DOHH2 (cell line): Measurements from ENCODE around the gene PHAF1.
A peak's percentile ranks its signal among the peaks of the same experiment; 100 is the strongest.

Source experiments
- H3F3A ChIP-seq: fragments of 200-600 bp; sonication (generic), shearing (Covaris generic); 2 replicates; pipeline ENCODE4 v1.6.0; 2016; ENCODE audit warnings: antibody characterized with exemption, mild to moderate bottlenecking; ENCODE audit not compliant: control insufficient read depth, insufficient read depth
- H3K27ac ChIP-seq: fragments of 200-600 bp; sonication (generic); 2 replicates; pipeline ENCODE4 v1.5.1; 2014; ENCODE audit warnings: low read depth, mild to moderate bottlenecking, low read length, moderate library complexity
- H3K27me3 ChIP-seq: fragments of 200-600 bp; sonication (generic); 2 replicates; pipeline ENCODE4 v1.6.1; 2014; ENCODE audit warnings: mild to moderate bottlenecking, low read length, mixed read lengths; ENCODE audit not compliant: control insufficient read depth
- H3K36me3 ChIP-seq: fragments of 200-600 bp; sonication (generic); 2 replicates; pipeline ENCODE4 v1.6.1; 2014; ENCODE audit warnings: mild to moderate bottlenecking, low read length, moderate library complexity, mixed read lengths; ENCODE audit not compliant: control insufficient read depth
- H3K4me1 ChIP-seq: fragments of 200-600 bp; sonication (generic); 2 replicates; pipeline ENCODE4 v1.6.1; 2014; ENCODE audit warnings: mild to moderate bottlenecking, low read length, mixed read lengths; ENCODE audit not compliant: control insufficient read depth
- H3K4me2 ChIP-seq: fragments of 200-600 bp; sonication (generic); 2 replicates; pipeline ENCODE4 v1.6.0; 2014; ENCODE audit warnings: mild to moderate bottlenecking, low read length, moderate library complexity
- H3K4me3 ChIP-seq: fragments of 200-600 bp; sonication (generic); 2 replicates; pipeline ENCODE4 v1.5.1; 2014; ENCODE audit warnings: mild to moderate bottlenecking, low read length, mixed read lengths
- H3K79me2 ChIP-seq: fragments of 200-600 bp; sonication (generic); 2 replicates; pipeline ENCODE4 v1.6.1; 2014; ENCODE audit warnings: mild to moderate bottlenecking, low read length, mixed read lengths; ENCODE audit not compliant: control insufficient read depth
- H3K9me2 ChIP-seq: fragments of 200-600 bp; sonication (generic); replicated peaks from 2 replicates; pipeline ENCODE4 v1.6.1; 2014; ENCODE audit warnings: mild to moderate bottlenecking, low read length, mixed read lengths; ENCODE audit not compliant: control insufficient read depth
- H3K9me3 ChIP-seq: fragments of 200-600 bp; sonication (generic); 2 replicates; pipeline ENCODE4 v1.6.1; 2014; ENCODE audit warnings: antibody characterized with exemption, low read length, mixed read lengths; ENCODE audit not compliant: control insufficient read depth, insufficient read depth
- H4K20me1 ChIP-seq: fragments of 200-600 bp; sonication (generic); 2 replicates; pipeline ENCODE4 v1.6.0; 2014; ENCODE audit warnings: low read depth, mild to moderate bottlenecking, antibody characterized with exemption, low read length, moderate library complexity; ENCODE audit not compliant: control insufficient read depth, insufficient read depth
- EZH2phosphoT487 ChIP-seq: fragments of 200-600 bp; sonication (generic); IDR thresholded peaks from 2 replicates; pipeline ENCODE4 v1.6.1; 2017; ENCODE audit warnings: borderline replicate concordance, mild to moderate bottlenecking, antibody characterized with exemption, low read length, moderate library complexity, mixed read lengths
- TF ChIP-seq, protein P1 (sequence below): fragments of 200-600 bp; sonication (generic); IDR thresholded peaks from one replicate; pipeline ENCODE4 v1.5.1; 2014; ENCODE audit warnings: antibody characterized with exemption, mild to moderate bottlenecking, low read depth, low read length; ENCODE audit not compliant: poor library complexity, severe bottlenecking

Gene PHAF1

DNA sequence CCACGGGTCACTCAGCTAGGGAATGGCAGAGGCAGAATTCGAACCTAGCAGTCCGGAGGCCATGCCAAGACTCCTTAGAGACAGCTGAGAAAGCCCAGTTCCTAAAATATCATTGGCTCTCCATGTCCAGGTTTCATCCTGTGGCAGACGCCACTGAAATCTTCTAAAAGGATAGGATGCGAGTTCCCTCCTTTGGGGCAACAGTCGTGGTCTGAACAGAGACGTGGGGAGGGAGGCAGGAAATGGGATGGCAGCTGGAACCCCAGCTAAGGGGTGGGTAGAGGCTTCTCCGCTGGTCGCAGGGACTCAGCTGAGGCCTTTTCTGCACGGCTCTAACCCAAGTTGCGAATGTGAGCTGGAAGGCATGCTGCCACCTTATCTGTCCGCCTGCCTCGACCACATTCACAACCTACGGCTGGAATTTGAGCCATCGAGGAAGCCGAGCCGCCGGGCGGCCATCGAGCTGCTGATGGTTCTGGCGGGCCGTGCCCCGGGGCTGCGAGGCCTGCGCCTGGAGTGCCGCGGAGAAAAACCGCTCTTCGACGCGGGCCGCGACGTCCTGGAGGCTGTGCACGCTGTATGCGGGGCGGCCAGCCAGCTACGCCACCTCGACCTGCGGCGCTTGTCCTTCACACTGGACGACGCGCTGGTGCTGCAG lies 52.9 kb downstream of the PHAF1 start:
- Histone ChIP-seq H3K9me2 (no peaks in the 10 kb centered on the region), H3K9me3 (no peaks in the 10 kb centered on the region), H3K4me1 (peaks cover 40% of the 10 kb centered on the region), H3K79me2 (no peaks in the 10 kb centered on the region), H3K4me3 (peak overlapping the region; percentile 33; the same call in 1 of the 2 replicates), H3K27me3 (peaks cover 41% of the 10 kb centered on the region), H3K27ac (no peak overlapping the region), H3K4me2 (peak overlapping the region; percentile 53), H4K20me1 (peaks cover 4% of the 10 kb centered on the region; the same call in 1 of the 2 replicates), H3F3A (peaks cover 10% of the 10 kb centered on the region), H3K36me3 (no peaks in the 10 kb centered on the region)
- TF ChIP-seq, protein P1, sequence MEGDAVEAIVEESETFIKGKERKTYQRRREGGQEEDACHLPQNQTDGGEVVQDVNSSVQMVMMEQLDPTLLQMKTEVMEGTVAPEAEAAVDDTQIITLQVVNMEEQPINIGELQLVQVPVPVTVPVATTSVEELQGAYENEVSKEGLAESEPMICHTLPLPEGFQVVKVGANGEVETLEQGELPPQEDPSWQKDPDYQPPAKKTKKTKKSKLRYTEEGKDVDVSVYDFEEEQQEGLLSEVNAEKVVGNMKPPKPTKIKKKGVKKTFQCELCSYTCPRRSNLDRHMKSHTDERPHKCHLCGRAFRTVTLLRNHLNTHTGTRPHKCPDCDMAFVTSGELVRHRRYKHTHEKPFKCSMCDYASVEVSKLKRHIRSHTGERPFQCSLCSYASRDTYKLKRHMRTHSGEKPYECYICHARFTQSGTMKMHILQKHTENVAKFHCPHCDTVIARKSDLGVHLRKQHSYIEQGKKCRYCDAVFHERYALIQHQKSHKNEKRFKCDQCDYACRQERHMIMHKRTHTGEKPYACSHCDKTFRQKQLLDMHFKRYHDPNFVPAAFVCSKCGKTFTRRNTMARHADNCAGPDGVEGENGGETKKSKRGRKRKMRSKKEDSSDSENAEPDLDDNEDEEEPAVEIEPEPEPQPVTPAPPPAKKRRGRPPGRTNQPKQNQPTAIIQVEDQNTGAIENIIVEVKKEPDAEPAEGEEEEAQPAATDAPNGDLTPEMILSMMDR, result no peak
- no peak for TF ChIP-seq EZH2phosphoT487

DNA sequence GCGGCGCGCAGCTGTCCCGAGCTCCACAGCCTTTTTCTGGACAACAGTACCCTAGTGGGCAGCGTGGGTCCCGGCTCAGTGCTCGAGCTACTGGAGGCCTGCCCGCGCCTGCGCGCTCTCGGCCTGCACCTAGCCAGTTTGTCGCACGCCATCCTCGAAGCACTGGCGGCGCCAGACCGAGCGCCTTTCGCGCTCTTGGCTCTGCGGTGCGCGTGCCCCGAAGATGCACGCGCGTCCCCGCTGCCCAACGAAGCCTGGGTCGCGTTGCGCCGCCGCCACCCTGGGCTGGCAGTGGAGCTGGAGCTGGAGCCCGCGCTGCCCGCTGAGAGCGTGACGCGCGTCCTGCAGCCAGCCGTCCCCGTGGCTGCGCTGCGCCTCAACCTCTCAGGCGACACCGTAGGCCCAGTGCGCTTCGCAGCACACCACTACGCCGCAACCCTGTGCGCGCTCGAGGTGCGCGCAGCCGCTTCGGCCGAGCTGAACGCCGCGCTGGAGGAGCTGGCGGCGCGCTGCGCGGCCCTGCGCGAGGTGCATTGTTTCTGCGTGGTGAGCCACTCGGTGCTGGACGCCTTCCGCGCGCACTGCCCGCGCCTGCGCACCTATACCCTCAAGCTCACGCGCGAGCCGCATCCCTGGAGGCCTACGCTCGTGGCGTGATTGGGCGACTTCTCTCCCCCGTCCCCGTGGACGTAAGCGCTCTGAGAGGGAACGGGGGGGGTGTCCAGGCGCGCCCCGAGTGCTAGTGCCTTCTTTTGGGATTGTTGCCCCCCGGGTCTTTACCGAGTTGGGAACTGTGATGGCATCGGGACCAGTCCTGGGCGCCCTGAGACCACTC lies 53.6 kb downstream of the PHAF1 start:
- H3K36me3 ChIP-seq, result no peaks in the 10 kb centered on the region
- H3K4me3 ChIP-seq, result peak overlapping the region; percentile 33; the same call in 1 of the 2 replicates
- H3K9me2 ChIP-seq, result no peaks in the 10 kb centered on the region
- TF ChIP-seq, protein P1, result no peak
- TF ChIP-seq EZH2phosphoT487, result no peak; the same call in none of the 2 replicates
- H3K9me3 ChIP-seq, result no peaks in the 10 kb centered on the region
- no peak overlapping the region for H3K27ac ChIP-seq
- H3K27me3 ChIP-seq, result peaks cover 41% of the 10 kb centered on the region
- no peaks in the 10 kb centered on the region for H3K79me2 ChIP-seq
- peaks cover 4% of the 10 kb centered on the region for H3F3A ChIP-seq
- peaks cover 4% of the 10 kb centered on the region; the same call in 1 of the 2 replicates for H4K20me1 ChIP-seq
- H3K4me2 ChIP-seq, result peak overlapping the region; percentile 53
- peaks cover 32% of the 10 kb centered on the region for H3K4me1 ChIP-seq

DNA sequence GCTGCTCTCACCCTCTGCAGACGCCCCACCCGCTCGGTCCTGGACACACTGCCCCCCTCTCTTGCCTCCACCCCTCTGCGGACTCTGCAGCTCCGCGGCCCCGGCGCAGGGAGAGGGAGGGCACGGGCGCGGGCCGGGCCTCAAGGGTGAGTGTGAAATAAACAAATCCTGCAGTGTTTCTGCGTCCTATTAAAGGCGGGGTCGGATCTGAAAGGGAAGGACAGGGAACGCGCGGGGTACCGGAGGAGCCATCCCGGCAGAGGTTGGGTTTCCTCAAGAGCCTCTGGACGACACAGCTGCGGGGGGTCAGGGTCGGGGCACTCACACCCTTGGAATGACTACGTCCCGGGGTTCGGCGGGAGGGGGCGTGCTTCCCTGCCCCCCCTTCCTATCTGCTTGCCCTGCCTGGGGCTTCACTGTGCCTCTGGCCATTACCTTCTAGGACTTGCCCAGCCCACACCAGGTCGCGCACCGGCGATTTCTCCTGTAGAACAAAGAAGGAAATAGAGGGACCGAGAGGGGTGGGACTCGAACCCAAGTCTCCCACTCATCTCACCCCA lies 54.3 kb downstream of the PHAF1 start:
- Histone ChIP-seq H3K4me2 (peak overlapping the region; percentile 53), H3K4me1 (peaks cover 25% of the 10 kb centered on the region), H3K9me3 (no peaks in the 10 kb centered on the region), H3K27ac (no peak overlapping the region), H3F3A (no peaks in the 10 kb centered on the region), H3K4me3 (no peak overlapping the region), H3K79me2 (no peaks in the 10 kb centered on the region), H3K36me3 (no peaks in the 10 kb centered on the region), H4K20me1 (peaks cover 4% of the 10 kb centered on the region; the same call in 1 of the 2 replicates), H3K9me2 (no peaks in the 10 kb centered on the region), H3K27me3 (peaks cover 47% of the 10 kb centered on the region)
- 0 out of 2 replicates have a peak, but pooled peaks have one; percentile 59 for TF ChIP-seq EZH2phosphoT487
- TF ChIP-seq, protein P1, result no peak
